PFSK-1 (cell line): ENCODE results near the gene FBXL5.

ENCODE experiments used
- FOXP2 ChIP-seq: optimal IDR thresholded peaks from 2 replicates; pipeline ENCODE3; 2011; ENCODE audit warnings: borderline replicate concordance, control low read depth, inconsistent platforms; ENCODE audit not compliant: insufficient read depth; ENCODE audit errors: extremely low read length, extremely low read depth
- POLR2AphosphoS5 ChIP-seq: IDR thresholded peaks from 2 replicates; pipeline ENCODE4 v1.6.1; 2012; ENCODE audit warnings: low read depth, mild to moderate bottlenecking, control low read depth, low read length, moderate library complexity
- SIN3A ChIP-seq: IDR thresholded peaks from 2 replicates; pipeline ENCODE4 v1.6.1; 2012; ENCODE audit warnings: mild to moderate bottlenecking, low read length, moderate library complexity, borderline replicate concordance; ENCODE audit not compliant: insufficient read depth
- TAF1 ChIP-seq: IDR thresholded peaks from 2 replicates; pipeline ENCODE4 v1.6.1; 2012; ENCODE audit warnings: low read length, control low read depth, borderline replicate concordance; ENCODE audit not compliant: insufficient read depth
- TF ChIP-seq, protein P1 (sequence below), 2 experiments: IDR thresholded peaks; 2 replicates each; pipeline versions ENCODE4 v1.6.1 to v1.8.0; 2011 to 2012; ENCODE audit warnings: low read depth in 2 of 2, low read length in 2 of 2, control low read depth in 1 of 2, inconsistent platforms in 1 of 2, mild to moderate bottlenecking in 1 of 2, moderate library complexity in 1 of 2; ENCODE audit not compliant: insufficient read depth in 1 of 2

Gene FBXL5

GRCh38 chr4:15605537-15605936, 49.6 kb downstream of the FBXL5 start:
- TF ChIP-seq, protein P1, sequence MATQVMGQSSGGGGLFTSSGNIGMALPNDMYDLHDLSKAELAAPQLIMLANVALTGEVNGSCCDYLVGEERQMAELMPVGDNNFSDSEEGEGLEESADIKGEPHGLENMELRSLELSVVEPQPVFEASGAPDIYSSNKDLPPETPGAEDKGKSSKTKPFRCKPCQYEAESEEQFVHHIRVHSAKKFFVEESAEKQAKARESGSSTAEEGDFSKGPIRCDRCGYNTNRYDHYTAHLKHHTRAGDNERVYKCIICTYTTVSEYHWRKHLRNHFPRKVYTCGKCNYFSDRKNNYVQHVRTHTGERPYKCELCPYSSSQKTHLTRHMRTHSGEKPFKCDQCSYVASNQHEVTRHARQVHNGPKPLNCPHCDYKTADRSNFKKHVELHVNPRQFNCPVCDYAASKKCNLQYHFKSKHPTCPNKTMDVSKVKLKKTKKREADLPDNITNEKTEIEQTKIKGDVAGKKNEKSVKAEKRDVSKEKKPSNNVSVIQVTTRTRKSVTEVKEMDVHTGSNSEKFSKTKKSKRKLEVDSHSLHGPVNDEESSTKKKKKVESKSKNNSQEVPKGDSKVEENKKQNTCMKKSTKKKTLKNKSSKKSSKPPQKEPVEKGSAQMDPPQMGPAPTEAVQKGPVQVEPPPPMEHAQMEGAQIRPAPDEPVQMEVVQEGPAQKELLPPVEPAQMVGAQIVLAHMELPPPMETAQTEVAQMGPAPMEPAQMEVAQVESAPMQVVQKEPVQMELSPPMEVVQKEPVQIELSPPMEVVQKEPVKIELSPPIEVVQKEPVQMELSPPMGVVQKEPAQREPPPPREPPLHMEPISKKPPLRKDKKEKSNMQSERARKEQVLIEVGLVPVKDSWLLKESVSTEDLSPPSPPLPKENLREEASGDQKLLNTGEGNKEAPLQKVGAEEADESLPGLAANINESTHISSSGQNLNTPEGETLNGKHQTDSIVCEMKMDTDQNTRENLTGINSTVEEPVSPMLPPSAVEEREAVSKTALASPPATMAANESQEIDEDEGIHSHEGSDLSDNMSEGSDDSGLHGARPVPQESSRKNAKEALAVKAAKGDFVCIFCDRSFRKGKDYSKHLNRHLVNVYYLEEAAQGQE (IDR thresholded peaks at IDR 0.05; ENCODE audit: insufficient read depth in 1 of 2, low read depth in 2 of 2, low read length in 2 of 2) = no peak
- TF ChIP-seq FOXP2 (no peak), SIN3A (no peak), POLR2AphosphoS5 (no peak), TAF1 (no peak)

GRCh38 chr4:15601862-15602261, 53.3 kb downstream of the FBXL5 start:
- no peak for TF ChIP-seq FOXP2
- no peak for TF ChIP-seq SIN3A
- no peak for TF ChIP-seq TAF1

- TF ChIP-seq SIN3A = no peak
- no peak for TF ChIP-seq POLR2AphosphoS5
These were observed 55.0 kb downstream of the FBXL5 start for GRCh38 chr4:15600176-15600575.

GRCh38 chr4:15598644-15599043, 56.5 kb downstream of the FBXL5 start:
- no peak for TF ChIP-seq FOXP2
- TF ChIP-seq SIN3A = no peak
- TF ChIP-seq, protein P1 (IDR thresholded peaks at IDR 0.05; ENCODE audit: insufficient read depth in 1 of 2, low read depth in 2 of 2, low read length in 2 of 2) = no peak
- no peak for TF ChIP-seq POLR2AphosphoS5
- TF ChIP-seq TAF1 = no peak

DNA sequence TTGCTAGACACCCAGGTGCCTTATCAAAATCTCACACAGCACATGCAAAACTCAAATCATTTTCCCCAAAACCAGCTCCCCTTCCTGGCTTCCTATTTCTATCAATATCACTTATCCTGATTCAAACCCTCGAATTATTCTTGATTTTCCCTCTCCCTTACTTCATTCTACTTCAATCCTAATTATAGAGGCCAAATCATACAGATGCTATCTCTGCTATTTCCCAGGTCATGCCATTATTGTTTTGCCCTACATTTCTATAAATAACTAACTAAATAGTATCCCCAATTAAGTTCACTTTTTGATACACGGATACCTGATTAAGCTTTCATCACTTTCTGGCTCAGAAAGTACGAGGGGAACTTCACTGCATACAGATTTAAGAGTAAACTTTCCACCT, 62.4 kb downstream of the FBXL5 start:
- TF ChIP-seq FOXP2 = no peak
- TF ChIP-seq TAF1 = no peak
- TF ChIP-seq, protein P1 (IDR thresholded peaks at IDR 0.05; ENCODE audit: insufficient read depth in 1 of 2, low read depth in 2 of 2, low read length in 2 of 2) = no peak
- no peak for TF ChIP-seq POLR2AphosphoS5
- TF ChIP-seq SIN3A = no peak

DNA sequence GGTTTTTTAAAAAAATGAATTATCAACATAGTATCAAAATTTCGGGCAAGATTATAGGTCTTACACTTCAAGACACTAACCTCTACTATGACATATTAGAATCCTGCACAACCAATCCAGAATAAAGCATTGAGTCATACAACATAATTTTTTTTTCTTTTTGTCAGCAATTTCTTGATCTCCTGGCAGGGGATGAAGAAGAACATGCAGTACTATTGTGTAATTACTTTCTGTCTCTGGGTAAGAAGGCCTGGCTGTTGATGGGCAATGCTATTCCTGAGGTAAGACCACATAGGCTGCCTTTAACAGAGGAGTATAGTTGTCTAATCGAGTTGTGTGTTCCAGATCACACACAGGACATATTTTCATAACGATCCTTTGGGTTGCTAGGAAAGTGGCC, 67.5 kb downstream of the FBXL5 start:
- no peak for TF ChIP-seq POLR2AphosphoS5
- no peak for TF ChIP-seq TAF1
- TF ChIP-seq FOXP2 = no peak
- TF ChIP-seq, protein P1 (IDR thresholded peaks at IDR 0.05; ENCODE audit: insufficient read depth in 1 of 2, low read depth in 2 of 2, low read length in 2 of 2) = no peak
- TF ChIP-seq SIN3A = no peak
